NCI-H2081 (cell line): Measurements from ENCODE around the gene BCL2.
A peak's percentile ranks its signal among the peaks of the same experiment; 100 is the strongest.
"Not testable (repeated sequence)": the region's sequence is repeated elsewhere in the genome, so short reads cannot be mapped to it uniquely, and the experiment has no call there.

ENCODE experiments used
- DNase-seq, 2 experiments: peaks; one replicate each; lab custom pipeline; 2025; lab: John Stamatoyannopoulos, UW

The BCL2 gene

GRCh38 chr18:63258749-63259566 is 60.6 kb downstream of the BCL2 start:
- peak; percentile 61 to 85 for DNase-seq

DNA sequence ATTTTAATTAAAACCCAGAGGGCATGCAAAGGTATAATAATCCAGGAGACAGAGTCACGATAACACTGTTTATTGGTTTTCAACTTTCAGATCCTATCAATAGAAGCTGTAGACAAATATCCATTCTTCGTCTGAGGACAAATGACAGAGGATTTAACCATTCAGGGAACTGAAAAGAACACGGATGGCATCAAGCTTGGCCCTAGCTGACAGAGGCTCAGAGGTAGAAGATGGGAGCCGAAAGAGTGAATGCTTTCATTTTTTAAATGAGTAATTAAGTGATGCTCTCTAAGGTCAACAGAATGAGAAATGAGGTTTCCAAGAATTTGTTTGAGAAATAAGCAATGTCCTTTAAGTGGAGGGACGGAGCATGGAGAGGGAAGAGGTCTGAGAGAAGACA is 62.1 kb downstream of the BCL2 start:
- no peak for DNase-seq

- no peak for DNase-seq
These were observed 64.1 kb downstream of the BCL2 start for GRCh38 chr18:63255435-63255834.

GRCh38 chr18:63254716-63255399 is 64.7 kb downstream of the BCL2 start:
- no peak for DNase-seq

- no peak for DNase-seq
These were observed 65.9 kb downstream of the BCL2 start for GRCh38 chr18:63253428-63254372.

- DNase-seq, result no peak
These were observed 66.6 kb downstream of the BCL2 start for GRCh38 chr18:63253014-63253413.

DNA sequence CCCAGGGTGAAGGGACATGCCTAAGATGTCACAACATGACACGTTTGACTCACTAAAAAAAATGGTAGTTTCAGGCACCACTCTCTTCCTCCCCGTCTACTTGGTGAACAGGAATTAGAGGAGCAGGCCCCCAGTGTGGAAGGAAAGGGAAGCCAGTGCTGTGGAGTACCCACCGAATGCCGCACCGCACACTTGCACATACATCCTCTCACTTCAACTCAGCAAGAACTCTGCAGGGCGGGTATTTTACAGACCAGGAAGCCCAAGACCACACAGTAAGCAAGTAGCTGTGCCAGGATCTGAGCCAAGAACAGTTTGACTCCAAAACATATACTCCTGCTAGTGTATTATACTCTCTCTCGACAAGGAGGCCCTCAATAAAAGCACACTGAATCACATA is 69.8 kb downstream of the BCL2 start:
- peak in 1 of 2 experiments; percentile 10 for DNase-seq

- no peak for DNase-seq
These were observed 71.6 kb downstream of the BCL2 start for GRCh38 chr18:63247926-63248325.

DNA sequence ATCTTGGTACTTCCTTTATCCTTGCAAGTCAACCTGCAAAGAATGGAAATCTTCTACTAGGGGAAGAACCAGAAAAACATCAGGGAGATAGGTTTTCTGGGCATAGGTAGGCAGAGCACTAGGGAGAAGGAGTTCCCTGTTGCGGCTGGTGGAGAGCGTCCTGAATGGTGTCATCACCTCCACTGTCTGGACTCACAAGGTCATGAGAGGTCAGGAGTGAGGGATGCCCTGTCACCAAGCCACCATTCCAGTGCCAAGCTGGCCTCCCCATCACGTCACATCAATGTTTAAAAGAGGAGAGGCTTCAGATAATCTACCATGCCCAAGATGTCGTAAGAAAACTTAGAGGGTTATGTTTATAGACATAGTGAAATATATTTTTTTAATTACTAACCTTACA is 72.1 kb downstream of the BCL2 start:
- DNase-seq, result no peak

DNA sequence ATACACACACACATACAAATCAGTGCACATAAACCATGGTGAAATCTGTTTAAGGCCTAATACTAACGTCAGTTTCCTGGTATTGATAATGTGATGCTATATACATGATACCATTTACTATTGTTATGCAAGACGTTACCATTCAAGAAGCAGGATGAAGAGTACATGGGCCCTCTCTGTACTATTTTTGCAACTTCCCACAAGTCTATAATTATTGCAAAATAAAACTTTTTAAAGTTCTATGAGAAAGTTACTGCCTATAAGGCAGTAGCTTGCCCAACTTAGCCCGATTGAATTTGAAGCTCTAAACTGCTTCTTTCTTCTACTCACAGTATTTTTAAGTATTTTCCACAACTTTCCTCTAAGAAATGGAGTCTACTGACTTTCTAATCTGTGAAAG is 74.0 kb downstream of the BCL2 start:
- no peak for DNase-seq

DNA sequence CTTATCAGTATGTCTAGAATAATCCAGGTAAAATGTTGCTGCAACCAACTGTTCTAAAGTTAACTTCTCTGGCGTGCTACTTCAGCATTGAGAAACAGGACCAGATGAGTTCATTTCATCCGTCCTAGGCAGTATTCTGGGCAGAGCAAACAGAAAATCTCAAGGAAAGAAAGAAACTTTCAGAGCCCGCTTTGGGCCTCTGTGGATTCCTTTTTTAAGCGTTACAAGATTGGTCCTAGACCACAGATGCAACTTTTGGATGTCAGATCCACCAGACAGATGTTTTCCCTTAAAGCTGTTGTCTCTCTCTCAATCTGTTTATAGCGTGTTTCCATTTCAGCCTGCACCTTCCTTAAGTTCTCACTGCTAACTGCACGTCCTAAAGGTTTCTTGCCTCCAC is 75.0 kb downstream of the BCL2 start:
- DNase-seq, result no peak

DNA sequence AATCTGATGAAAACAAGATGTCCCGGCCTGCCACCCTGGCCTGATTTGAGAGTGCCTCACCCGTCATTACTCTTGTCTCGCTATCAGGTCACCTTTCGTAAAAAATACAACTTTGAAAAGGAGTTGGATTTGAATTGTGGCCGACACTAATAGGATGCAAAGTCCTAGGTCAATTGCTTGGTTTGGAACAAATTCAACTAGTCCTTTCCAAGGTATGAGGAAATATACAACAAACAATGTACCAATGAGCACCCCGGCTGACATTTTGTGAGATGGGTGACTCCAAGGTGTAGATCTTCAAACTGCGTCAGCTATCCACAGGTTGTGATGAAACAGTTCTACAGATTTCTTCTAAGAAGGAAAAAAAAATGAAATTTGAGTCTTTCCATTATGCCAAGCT is 77.8 kb downstream of the BCL2 start:
- DNase-seq, result no peak

GRCh38 chr18:63241317-63241712 is 78.3 kb downstream of the BCL2 start:
- DNase-seq, result no peak

DNA sequence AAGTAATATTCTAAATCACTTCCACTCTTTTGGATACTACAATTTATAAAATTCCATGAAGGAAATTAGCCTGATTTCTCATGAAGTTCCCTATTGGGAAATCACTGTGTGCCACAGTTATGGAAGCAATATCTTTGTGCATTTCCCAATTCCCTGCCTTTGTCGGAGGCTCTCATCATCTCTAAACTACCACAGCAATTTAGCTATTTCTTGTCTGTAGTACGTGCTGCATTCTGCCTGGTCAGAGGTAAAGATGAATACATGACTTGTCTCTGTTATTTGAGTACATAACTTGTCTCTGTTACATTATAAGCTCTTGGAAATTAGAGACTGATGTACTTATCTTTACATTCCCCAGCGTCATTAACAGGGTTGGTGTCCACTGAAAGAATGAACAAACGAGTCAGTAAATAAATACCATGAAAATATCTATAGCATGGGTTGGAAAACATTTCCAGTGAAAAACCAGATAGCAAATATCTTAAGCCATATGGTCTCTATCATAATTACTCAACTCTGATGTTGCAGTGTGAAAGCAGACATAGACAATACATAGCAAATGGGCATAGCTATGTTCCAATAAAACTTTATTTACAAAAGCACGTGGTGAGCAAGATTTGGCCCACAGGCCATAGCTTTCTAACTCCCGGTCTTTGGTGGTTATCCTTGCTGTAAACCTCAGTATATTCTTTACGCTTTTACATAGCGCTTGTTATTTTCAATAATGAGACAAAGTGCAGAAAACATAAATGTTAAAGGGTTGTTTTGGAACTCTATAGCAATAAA is 78.8 kb downstream of the BCL2 start:
- no peak for DNase-seq

- DNase-seq, result no peak
These were observed 80.9 kb downstream of the BCL2 start for GRCh38 chr18:63238693-63239075.

DNA sequence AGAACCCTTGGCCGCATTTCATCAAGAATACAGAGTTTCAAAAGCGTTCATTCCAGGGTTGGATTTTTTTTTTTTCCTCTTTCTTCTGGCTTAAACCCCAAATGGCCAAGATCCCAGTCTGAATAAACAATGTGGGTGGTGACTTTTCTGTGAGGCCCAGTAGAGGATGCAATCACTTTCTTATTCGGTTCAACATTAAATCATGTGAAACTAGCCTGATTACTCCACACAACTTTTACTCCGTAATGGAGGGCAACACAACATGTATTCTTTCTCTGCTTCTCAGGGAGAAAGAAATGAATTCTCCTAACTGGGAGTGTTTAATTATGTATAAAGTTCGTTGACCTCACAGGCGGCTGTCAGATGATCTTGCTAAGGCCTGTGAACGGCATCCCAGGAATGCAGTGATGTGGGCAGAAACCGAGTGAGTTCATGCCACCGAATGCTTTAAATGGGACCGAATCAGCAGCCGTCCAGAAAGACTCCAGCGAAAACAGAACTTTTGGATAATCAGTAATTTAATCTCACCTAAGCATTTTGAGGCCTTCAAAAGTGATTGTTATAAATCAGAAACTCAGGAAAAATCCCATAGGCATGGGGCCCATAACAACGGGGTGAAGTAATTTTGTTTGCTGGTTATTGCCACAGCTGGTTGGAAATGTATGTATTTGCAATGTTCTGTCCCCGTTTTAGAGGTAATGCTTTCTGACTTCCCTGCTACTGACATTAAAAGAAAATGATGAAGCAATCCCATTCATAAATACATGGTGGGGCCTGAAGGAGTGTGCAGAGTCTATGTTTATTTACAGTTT is 81.5 kb downstream of the BCL2 start:
- no peak for DNase-seq

GRCh38 chr18:63236921-63237846 is 82.4 kb downstream of the BCL2 start:
- DNase-seq, result no peak

- no peak for DNase-seq
These were observed 83.2 kb downstream of the BCL2 start for GRCh38 chr18:63236406-63236805.

- DNase-seq, result not testable (repeated sequence)
These were observed 83.6 kb downstream of the BCL2 start for GRCh38 chr18:63235920-63236319.

- DNase-seq, result no peak
These were observed 84.7 kb downstream of the BCL2 start for GRCh38 chr18:63234841-63235240.
